ENCODE results near the gene MACROD2.
A peak's percentile ranks its signal among the peaks of the same experiment; 100 is the strongest.

Gene MACROD2

DNA sequence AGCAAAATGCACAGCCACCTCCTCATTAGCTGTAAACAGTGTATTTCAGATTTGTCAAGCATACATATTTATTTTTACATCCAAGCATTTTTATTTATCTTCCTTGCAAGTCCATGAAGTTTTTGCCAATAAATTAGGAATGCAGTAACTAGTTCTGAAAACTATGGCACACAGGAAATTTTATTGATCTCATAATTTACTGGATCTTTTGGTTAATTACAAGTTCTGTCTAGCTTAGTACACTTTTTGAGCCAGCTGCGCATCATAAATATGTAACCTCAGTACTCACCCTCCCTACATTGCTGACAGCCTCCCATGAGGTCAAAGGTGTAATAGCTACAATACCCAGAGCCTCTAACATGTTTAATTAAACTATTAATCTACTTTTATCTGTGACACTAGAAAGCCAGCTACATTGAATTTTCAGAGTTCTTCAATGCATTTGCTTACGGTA lies 1679.8 kb downstream of the MACROD2 start:
- no peak for DNase-seq (ENCODE audit: low spot score)

DNA sequence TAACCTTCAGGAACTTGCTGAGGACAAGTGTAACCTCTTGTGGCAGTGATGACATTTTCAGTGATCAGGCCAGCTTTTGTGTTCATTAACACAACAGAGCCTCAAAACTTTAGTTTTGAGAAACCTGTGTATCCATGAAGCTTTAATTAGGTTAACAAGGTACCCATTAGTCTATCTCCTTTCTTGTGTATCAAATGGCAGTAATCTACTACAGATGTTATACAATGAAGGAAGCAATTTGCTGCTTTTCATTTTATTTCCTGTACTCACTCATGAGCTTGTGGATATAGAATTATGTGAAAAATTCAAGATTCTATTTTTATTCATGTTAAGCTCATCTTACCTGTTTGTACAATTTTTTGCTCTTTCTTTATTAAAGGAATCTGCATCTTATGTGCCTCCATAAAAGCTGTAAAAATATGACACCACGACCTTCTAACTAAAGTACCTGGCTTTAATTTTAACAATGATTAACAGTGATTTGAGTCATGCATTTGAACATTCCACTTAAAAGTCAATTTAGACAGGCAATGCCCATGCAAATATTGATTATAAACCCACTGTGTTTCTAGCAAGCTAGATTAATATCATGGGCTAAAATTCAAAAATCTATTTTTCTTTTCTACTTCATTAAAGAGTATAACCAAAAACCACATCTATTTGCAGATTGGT lies 1680.6 kb downstream of the MACROD2 start:
- DNase-seq (ENCODE audit: low spot score), result no peak

DNA sequence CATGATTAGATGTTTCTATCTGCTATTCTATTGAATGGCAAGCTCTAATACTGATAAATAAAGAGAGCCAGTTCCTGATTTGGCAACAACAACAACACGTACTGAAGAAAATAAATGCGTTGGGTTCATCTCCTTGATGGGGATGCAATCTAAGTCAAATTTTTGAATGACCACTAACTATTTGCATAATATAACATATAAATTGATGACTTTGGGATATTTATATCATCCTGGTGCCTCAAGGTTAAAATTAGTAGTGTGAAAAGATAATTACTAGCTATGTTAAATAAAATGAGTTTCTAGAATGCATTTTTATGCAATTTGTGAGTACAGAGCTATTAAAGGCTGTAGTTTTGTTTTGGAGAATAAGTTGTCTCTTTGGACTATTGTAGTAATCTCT lies 1681.5 kb downstream of the MACROD2 start:
- no peak for DNase-seq (ENCODE audit: low spot score)

DNA sequence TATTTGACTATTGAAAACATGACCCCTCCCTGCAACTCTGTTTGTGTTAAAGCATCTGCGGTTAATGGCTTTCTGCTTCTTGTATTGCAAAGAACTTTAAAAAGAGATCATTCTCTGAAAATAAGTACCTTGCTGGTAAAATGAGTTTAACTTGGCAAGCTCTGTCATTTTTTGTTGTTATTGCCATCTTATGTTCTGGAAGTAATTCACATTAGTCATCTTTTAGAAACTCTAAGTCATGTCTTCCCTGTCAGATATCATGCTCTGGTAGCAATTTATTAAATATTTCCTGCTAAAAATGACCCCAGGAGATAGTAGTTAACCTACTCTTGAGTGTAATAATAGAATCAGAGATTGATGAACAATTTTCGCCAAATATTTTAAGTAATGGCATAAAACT lies 1687.4 kb downstream of the MACROD2 start:
- no peak for DNase-seq (ENCODE audit: low spot score)

DNA sequence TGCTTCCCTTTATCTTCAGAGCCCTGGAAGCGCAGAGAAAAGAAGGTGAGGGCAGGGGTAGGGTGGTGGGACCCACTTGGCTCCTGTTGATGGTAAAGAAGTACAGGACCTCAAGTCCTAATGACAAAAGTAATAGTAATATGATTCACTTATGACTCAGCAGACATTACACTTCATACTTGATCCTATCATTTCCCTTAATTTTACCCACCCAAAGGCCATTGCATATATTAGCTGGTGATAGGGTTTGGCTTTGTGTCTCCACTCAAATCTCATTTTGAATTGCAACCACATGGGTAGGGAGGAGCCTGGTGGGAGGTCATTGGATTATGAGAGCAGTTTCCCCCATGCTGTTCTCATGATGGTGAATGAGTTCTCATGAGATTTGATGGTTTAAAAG lies 1697.3 kb downstream of the MACROD2 start:
- no peak for DNase-seq (ENCODE audit: low spot score)

DNA sequence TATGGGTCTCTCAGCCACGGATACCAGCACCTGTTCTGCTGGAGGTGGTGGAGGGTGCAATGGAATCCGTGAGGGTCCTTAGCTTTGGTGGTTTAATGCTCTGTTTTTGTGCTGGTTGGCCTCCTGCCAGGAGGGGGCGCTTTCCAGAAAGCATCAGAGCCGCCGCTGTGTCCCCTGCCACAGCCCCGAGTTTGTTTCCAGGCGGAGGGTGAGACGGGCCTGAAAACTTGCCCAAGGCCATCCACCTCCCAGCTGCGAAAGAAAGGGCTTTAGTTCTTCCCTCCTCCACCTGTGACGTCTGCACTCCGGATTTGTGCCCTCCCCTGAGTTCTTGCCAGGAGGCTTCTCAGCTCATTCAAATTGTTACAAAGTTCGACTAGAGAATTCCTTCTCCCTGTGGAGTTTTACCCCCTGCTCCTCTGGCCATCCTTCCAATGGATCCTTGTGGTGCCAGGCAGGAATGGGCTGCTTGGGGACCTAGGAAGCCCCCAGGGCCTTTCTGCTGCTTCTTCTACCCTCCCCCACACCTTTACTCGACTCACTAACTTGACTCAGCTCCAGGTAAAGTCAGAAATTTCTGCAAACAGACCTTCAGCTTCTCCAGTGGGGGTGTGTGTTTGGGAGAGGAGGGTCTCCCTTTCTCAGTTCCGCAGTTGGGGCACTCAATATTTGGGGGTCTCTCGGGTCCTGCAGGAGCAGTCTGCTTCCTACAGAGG lies 1704.3 kb downstream of the MACROD2 start:
- no peak for DNase-seq (ENCODE audit: low spot score)

DNA sequence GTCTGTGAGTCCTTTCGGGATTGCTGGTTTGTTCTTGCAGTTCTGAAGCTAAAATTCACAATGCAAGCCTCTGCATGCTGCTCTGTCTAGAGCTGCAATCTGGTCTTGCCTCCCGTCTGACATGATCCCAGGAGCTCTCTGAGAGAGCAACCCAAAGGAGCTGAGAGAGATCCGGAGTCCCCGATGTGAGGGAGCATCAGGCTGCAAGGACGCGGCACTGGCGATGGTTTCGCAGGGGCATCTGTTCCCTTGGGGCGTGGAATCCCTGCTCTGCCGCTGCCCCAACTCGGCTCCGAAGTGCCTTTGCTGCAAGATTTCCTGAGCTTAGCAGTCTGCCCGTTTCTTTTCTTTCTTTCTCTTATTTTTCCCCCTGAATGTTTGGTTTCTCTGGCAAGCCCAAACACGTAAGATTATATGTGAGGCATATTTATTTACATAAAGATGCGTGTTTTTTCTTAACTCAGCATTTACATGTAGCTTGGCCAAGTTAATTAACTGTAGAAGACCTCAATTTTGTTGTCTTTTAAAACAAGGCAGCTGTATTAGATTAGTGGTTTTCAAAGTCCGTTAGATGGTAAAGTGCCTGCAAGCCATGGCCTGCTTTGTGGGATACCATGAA lies 1704.9 kb downstream of the MACROD2 start:
- no peak for DNase-seq (ENCODE audit: low spot score)

DNA sequence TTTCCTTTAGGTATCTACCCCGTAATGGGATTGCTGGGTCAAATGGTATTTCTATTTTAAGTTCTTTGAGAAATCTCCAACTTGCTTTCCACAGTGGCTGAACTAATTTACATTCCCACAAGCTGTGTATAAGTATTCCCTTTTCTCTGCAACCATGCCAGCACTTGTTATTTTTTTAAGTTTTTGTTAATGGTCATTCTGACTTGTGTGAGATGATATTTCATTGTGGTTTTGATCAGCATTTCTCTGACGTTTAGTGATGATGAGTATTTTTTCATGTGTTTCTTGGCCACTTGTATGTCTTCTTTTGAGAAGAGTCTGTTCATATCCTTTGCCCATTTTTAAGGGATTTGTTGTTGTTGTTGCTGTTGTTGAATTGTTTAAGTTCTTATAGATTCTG lies 1706.8 kb downstream of the MACROD2 start:
- no peak for DNase-seq (ENCODE audit: low spot score)

DNA sequence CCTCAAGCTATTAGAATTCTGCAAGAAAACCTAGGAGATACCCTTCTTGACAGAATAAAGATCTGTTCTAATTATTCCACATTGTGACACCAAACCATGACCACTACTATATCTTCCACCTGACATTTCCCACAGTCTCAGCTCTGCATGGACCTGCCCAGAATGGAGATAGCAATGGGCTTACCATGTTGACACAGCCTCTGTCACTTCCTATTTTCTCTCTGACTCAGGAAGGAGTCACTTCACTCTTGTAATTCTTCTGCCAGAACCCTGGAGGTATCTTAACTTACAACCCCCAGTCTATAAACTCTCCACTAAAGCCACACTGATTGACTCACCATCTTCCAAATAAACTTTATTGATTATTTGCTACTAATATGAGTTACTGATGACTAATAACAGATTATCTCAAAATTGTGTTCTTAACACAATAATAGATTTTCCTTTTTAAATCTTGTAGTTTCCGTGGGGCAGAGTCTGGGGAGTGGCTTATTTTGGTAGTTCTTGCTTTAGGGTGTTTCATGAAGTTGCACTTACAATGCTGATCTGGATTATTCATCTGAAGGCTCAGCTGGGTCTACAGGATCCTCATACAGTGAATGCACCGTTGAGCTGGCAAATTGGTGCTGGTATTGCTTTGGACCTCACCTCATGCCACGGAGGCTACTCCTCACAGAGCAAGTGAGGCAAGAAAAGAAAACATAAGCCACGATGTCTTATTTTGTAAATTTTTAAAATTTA lies 1708.0 kb downstream of the MACROD2 start:
- DNase-seq (ENCODE audit: low spot score), result no peak

DNA sequence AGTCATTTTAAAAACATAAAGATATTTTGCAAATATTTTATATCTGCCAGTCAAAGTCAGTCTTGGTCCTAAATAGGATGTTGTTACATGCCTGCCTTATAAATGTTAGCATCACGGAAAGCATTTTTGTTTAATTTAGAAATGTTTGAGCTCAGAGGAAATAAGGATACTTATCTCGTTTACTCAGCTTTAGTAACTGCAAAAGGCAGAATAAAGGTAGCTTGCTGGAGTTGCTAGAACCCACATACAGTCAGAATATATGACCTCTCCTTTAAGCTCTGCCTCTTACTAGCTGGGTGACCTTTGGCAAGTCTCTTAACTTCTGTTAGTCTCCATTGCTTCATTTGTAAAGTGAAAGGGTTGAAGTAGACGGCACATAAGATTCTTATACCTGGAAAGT lies 1710.7 kb downstream of the MACROD2 start:
- DNase-seq (ENCODE audit: low spot score), result no peak

DNA sequence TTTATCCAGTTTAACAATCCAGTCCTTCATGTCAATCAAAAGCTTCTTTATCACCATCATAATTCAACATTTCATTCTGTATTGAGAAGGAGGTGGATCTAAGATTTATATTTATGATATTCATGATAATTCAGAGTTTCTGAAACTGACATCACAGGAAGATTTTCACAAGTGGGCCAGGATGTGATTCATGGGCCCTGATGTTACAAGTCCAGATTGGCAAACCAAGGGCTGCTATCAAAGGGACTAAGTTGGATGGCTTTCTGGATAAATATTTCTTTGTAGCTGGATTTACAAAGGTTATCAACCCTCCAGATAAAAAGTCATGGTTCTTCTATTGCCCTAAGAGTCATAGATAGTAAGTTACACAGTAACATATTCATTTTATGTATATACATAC lies 1711.4 kb downstream of the MACROD2 start:
- DNase-seq (ENCODE audit: low spot score), result no peak

DNA sequence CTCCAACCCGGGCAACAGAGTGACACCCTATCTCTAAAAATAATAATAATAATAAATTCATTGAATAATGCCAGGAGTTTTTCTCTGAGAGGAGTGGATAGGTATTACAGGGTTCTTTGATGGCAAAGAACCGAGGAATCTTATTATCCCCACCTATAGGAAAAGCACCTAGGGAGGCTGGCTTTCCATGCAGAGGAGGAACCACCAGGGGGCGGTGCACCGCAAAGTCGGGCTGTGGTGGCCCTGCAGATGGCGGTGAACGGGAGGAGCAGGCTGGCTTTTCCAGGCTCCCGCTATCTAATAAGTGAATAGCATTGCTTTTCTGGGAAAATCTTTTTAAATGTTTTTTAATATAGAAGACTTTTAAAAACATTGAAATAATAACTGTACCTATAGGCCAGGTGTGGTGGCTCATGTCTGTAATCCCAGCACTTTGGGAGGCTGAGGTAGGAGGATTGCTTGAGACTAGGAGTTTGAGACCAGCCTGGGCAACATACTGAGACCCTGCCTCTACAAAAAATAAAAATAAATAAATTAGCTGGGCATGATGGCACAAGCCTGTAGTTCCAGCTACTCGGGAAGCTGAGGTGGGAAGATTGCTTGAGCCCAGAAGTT lies 1713.8 kb downstream of the MACROD2 start:
- peak; percentile 2 for DNase-seq (ENCODE audit: low spot score)

DNA sequence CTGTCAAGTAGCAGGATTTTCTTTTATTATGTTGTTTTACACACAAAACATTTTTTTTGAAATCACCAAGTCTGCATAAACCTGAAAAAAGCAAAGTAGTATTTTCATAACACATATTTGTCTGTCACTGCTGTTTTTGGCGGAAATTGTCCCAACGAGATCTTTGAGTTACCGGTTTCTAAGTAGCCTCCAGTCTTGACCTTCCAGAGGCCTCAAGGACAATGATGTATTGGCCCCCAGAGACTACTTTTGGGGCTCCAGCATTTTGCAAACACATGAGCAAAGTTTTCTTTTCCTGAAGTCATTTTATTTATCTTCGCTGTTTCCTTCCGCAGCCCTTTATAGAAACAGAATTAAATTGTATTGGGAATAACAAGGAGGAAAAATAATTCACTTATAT lies 1715.3 kb downstream of the MACROD2 start:
- no peak for DNase-seq (ENCODE audit: low spot score)

DNA sequence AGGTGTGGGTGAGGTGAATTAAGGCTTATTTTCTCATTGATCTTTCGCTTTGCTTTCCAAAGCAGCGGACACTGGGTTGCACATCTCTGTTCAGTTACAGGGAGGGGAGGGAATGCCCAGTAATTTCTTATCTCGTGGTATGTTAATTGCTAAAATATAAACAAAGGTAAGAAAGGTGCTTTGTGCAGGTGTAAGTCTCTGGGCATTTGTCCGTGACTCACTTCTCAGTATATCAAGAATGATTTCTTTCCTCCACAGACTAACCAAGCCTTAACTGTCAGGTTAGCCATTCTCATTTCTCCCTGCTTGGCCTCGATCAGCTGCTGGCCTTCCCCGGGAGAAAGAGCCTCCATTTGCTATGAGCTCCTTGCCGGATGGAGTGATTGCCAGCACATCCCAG lies 1715.9 kb downstream of the MACROD2 start:
- no peak for DNase-seq (ENCODE audit: low spot score)

DNA sequence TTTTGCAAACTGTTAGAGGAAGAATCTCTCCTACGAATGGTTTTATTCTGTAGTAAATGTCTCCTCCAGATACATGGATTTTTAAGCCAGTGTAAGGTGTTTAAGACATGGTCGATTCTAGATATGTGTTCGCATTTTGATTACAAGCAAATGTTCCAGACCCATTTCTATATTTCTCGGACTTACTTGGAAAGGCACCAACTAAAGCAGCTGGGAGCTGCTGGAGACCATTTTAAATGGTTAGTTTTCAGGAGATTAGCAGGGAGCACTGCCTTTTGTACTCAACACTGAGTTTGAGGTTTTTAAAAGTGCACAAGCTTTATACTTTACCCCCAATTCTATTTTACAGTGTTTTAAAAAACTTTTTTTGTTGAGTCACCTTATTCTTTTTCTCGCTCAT lies 1720.9 kb downstream of the MACROD2 start:
- no peak for DNase-seq (ENCODE audit: low spot score)

DNA sequence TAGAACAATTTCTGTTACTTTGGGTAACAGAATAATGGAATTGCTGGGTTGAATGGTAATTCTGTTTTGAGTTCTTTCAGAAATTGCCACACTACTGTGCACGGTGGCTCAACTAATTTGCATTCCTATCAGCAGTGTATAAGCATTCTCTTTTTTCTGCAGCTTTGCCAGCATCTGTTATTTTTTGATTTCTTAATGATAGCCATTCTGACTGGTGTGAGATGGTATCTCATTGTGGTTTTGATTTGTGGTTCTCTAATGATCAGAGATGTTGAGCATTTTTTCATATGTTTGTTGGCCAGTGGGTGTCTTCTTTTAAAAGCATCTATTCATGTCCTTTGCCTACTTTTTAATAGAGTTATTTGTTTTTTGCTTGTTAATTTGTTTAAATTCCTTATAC lies 1731.1 kb downstream of the MACROD2 start:
- DNase-seq (ENCODE audit: low spot score), result no peak

DNA sequence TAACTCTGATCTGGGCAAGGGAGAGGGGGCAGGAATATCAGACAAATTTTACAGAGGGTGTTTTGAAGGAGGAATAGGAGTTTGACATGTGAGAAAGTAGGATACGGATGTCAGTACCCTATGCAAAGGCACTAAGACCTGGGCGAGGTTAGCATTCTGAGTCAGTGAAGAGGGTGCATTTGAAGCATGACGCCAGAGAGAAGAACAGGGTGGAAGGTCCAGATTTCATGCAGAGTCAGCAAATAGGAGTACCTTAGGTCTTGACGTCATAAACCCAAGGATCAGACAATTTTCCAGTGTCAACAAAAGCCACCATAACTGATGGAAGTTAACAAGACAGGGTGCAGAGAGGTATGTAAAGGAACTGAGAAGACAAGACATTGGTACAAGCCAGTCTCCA lies 1738.7 kb downstream of the MACROD2 start:
- no peak for DNase-seq (ENCODE audit: low spot score)

DNA sequence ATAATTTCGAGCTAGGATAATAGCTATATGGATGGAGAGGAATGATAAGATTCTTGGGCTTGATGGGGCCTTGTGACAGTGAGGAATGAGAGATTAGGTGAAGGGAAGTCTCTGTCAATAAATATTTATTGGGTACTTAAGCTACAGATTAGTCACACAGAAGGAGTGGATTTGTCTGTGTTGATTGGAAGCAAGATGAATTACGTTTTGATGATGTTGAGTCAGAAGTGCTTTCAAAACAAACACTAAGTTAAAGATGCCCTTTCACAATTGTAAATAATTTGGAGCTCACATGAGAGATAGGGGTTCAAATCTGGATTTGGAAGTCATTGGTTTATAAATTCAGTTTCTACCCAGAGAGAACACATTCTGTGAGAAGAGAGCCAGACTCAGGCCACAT lies 1743.7 kb downstream of the MACROD2 start:
- DNase-seq (ENCODE audit: low spot score), result no peak

DNA sequence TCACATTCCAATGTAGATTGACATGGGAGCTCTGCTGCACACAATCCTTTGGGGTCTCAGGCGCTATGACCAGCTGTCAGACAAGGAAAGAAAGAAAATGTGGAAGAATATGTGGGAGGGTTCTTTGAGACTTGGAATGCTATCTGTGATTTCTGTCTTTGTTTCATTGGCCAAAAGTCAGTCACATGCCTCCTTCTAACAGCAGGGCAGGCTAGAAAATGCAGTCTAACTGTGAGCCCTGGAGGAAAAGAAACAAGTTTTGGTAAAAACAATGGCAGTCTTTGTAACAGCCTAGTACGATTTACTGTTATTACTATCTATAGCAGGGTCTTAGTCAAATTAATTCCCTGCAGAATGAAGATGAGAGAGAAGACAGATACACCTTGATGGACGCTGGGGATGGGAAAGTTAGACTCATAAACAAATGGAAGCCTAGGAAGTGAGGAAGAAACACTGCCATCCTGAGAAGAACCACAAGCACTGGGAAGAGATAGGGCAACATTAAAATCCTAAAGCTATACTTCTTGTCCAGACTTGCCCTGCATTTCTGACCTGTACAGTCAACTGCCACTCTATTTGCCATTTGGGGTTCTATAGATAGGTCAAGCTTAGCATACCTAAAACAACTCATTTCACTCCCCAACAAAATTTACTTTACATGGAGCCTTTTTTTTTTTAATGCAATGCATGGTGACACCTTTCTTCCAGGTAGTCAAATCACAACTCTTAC lies 1744.9 kb downstream of the MACROD2 start:
- DNase-seq (ENCODE audit: low spot score), result no peak

DNA sequence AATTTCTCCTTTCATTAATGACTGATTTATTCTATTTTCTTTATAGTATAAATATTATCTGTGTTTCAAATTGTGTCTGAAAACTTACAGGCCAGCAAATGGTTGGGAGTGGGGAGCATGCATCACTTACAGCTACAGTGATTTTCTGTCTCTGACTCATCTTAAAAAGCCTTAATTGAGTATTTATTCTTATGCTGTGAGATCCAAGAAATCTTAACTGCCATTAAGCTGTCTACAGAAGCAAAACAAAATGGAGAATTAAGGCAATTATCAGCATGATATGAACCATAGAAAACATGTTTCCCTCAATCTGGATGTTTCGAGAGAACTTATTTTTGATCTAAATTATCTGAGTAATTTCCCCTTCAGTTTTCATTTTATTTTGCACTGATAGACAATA lies 1746.8 kb downstream of the MACROD2 start:
- DNase-seq (ENCODE audit: low spot score), result no peak

DNA sequence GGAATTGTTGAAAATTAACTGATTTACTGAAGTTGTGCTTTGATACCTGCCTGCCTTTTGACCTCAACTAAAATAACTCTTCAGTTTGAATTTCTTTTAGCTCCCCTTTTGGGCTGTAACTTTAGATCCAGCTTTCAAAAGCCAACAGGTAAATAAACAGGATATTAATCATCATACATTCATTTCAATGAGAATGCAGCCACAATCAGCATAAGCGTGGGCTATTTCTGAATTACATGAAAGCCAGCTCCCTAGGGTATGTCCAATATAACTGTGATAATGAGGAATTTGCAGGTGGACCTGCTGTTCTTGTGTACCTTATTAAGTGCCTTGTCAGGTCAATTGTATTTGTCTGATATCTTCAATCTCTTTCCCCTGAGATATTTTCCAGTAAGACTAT lies 1747.3 kb downstream of the MACROD2 start:
- DNase-seq (ENCODE audit: low spot score), result no peak
